VCaP (cell line): ENCODE measurements around the gene SSR2.

Experiments
- H3K27ac ChIP-seq: fragments of 450-650 bp; 2 replicates; pipeline ENCODE4 v1.5.1; 2017
- TF ChIP-seq, protein P1 (sequence below): fragments of 450-650 bp; conservative IDR thresholded peaks from 2 replicates; pipeline ENCODE4 v1.5.1; 2017; ENCODE audit warnings: mild to moderate bottlenecking, moderate library complexity

Gene SSR2

DNA sequence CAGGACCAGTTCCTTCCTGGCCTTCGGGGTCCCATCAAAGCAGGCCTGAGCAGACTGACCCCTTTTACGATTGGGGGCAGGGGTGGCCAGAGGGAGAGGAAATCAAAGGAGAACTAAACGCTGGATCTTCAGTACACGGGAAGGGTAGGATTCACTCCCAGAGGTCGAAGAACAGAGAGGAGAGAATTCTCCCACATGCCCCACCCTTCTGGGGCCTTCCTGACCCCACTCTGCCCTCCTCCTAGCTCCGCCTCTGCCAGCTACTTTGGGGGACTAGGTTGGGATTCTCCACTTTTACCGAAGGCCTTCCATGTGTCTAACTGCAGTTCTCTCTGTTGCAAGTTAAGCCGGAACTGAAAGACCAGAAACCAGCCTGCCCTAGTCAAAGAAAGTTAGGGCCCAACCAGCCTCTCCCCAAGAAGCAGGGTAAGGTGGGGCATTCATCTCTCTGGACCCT lies 41.8 kb downstream of the SSR2 start:
- H3K27ac ChIP-seq, result peak overlapping the region; percentile 78; the same call in 1 of the 2 replicates
- TF ChIP-seq, protein P1, sequence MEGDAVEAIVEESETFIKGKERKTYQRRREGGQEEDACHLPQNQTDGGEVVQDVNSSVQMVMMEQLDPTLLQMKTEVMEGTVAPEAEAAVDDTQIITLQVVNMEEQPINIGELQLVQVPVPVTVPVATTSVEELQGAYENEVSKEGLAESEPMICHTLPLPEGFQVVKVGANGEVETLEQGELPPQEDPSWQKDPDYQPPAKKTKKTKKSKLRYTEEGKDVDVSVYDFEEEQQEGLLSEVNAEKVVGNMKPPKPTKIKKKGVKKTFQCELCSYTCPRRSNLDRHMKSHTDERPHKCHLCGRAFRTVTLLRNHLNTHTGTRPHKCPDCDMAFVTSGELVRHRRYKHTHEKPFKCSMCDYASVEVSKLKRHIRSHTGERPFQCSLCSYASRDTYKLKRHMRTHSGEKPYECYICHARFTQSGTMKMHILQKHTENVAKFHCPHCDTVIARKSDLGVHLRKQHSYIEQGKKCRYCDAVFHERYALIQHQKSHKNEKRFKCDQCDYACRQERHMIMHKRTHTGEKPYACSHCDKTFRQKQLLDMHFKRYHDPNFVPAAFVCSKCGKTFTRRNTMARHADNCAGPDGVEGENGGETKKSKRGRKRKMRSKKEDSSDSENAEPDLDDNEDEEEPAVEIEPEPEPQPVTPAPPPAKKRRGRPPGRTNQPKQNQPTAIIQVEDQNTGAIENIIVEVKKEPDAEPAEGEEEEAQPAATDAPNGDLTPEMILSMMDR, result no peak

DNA sequence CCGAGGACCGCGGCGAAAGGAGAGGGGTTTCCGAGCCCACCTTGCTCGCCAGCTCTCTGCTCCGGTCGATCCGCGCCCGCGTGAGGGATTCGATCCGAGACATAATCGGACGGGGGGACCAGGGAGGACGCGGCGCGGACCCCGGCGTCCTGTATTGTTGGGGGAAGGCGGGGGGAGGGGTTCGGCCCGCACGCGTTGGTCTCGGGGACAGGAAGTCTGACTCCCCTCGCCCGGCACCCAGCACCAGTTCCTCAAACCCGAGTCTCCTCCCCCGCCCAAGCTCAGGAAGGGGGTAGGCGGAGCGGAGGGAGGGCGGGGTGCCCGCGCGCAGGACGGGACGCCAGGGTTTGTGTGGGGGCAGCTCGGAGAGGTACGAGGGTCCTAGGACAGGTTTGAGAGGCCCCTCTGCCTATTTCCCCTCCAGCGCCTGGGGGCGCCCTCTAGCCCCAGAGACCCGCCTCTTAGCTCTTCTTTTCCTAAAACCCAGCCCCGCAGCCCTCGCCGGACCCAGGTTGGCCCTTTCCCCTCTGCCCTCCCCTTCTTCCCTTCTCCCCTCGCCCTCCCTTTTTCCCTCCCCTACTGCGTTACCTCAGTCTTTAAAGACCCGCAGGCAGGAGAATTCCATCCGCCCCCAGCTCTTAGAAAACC lies 42.3 kb downstream of the SSR2 start, which contains the start of gene ARHGEF2:
ARHGEF2 (minus strand) TSS at position 223 of the 648 bp plus-strand sequence; CDS start at position 103, 120 bp downstream.
- TF ChIP-seq, protein P1, result peak; percentile 36
- H3K27ac ChIP-seq, result peak within 1 kb of the TSS; percentile 78

DNA sequence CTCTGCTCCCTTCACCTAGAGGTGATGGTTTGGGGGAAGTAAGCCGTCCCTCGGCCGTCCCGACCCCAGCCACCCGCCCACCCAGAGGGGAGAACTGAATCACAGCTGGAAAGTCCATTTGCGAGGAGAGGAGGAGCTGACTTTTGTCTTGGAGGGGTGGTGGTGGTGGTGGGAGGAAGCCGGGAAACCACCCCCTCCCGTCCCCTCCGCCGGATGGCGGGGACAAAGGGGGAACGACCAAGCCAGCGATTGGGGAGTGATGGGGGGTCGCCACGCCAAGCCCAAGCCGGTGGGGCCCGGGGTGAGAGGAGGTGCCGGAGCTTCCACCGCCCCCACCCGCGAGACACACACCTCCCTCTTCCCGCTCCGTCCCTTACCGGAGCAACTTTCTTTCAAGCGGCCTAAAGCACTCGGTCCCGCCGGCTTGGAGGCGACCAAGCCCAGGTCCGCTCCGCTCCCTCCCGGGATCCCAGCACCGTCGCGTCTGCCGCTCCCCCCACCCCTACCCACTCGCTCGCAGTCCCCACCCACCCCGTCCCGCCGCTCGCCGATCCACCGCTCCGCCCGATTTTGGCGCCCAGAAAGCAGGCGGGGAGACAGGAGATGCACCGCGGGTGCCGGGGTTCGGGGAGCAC lies 42.9 kb downstream of the SSR2 start:
- TF ChIP-seq, protein P1, result no peak
- H3K27ac ChIP-seq, result peak overlapping the region; percentile 78

DNA sequence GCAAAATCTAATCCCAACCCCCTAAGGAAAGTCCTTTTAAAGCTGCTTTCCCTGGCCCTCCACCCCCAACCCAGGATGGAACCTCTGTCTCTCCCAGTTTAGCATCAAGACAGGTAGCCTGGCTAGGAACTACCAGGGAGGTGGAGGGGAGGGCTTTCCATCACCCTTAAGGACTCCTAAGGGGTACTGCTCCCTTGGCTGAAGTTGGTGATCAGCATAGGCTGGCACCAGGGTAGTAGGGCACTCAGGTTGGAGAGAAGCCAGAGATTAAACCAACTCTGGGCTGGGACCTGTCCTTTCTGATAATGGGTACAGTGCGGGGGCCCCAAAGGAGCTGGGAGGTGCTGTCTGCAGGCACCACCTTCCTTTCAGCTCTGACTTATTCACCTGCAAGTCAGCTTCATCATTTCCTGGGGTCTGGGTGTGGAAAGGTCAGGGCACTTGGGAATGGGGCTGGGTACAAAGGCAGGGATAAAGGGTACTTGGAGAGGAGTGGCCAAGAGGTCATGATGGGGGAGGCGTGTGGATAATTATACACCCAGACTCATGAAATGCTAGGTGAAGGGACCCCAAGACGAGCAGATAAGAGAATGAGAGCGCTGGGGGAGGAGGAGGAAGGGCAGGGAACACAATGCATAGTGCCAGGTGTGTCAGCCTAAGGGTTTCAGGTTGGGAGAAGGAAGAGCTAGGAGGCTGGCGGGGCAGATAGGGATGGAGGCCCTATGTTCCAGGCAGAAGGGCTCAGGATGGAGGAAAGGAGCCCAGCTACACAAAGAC lies 43.6 kb downstream of the SSR2 start:
- TF ChIP-seq, protein P1, result no peak
- H3K27ac ChIP-seq, result peak overlapping the region; percentile 78; the same call in 1 of the 2 replicates

DNA sequence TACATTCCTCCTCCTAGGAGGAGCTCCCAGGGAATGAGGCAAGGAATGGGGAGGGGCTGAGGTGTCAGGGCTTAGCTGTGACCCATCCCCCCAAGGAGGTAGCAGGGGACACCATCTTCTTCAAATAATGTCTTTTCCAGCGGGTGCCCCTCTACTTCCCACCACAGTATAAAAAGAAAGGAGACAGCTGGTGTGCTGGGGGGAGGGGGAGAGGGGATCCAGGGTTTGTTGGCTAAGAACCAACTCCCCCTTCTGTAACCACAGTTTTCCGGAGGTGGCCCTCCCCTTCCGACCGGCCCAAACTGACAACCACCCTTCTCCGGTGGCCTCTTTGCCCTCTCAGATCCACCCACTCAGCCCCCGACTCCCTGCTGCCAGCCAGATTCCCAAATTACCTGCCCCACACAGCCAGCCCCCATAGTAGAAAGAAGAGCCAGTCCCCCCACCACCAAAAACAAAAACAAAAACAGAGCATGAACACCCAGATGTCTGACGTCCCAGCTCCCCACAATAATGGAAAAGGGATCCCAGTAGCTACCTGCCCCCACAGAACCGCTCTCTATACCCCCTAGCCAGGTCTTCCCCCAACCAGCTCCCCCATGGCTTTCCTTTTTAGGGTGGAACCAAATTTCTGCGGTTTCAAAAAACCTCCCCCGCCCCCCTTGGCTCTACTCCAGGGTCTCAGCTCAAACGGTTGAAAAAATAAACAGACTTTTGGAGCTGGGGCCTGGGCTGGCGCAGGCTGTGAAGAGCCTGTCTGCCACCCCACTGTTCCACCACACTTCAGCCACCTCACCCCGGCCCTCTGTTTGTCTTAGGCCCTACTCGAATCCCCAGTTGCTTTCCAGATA lies 44.5 kb downstream of the SSR2 start:
- TF ChIP-seq, protein P1, result no peak
- H3K27ac ChIP-seq, result peak overlapping the region; percentile 78; the same call in 1 of the 2 replicates

DNA sequence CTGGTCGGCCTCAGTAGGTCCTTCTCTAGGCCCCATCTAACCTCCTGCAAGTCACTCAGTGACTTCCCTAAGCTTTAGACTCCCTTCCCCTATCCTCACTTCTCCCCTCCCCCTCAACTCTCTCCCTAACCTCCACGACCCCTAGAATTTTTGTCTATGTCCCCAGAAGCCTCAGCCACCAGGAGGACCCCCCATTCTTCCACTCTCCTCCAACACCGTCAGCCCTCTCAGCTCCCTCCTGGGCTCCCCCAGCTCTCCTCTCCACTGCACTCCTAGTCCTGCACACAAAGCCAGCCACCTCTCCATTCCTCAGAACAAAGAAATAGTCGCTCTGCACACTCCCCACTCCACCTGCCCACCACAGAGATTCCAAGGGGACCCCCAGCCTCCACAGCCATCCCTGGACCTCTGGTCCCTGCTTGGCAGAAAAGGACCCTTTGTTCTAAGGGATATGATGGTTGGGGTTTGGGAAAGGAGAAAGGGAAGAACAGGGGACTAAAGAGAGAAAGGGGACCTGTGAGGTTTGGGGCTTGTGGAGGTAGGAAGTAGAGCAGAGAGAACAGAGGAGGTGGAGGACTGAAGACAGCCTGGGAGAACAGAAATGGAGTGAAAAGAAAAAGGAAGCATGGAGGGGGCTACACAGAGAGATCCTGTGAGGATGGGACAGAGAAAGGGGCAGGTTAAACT lies 45.2 kb downstream of the SSR2 start:
- no peak overlapping the region for H3K27ac ChIP-seq
- TF ChIP-seq, protein P1, result no peak
